Spleen (tissue), 13 donors: Measurements from ENCODE around the gene LAMC2. TPM values are rescaled to one million over a fixed set of nuclear protein-coding genes. Genes with fewer than 3 reads are reported as not detected.
A peak's percentile ranks its signal among the peaks of the same experiment; 100 is the strongest.

Experiments
- DNase-seq: peaks from one replicate; pipeline ENCODE4 v3.0.0-alpha.2; 2020
- H3K27ac ChIP-seq, 8 donors: fragments of 200-600 bp; sonication (generic) in 7 of 8; 1 replicate in 4 of 8; 2 replicates in 4 of 8; pipeline versions ENCODE4 v1.5.0 to v1.8.0; 2016 to 2021; ENCODE audit warnings: inconsistent platforms in 4 of 8, mild to moderate bottlenecking in 4 of 8, moderate library complexity in 1 of 8
- H3K27me3 ChIP-seq, 7 donors: fragments of 200-600 bp; sonication (generic) in 6 of 7; replicated peaks in 1 of 7; 1 replicate in 4 of 7; 2 replicates in 3 of 7; pipeline versions ENCODE4 v1.5.0 to v1.8.0; 2016 to 2021; ENCODE audit warnings: inconsistent platforms in 3 of 7, mild to moderate bottlenecking in 1 of 7
- H3K36me3 ChIP-seq, 6 donors: fragments of 200-600 bp; sonication (generic) in 5 of 6; 1 replicate in 4 of 6; 2 replicates in 2 of 6; pipeline versions ENCODE4 v1.5.0 to v1.8.0; 2016 to 2021; ENCODE audit warnings: inconsistent platforms in 2 of 6
- H3K4me1 ChIP-seq, 6 donors: fragments of 200-600 bp; sonication (generic) in 5 of 6; 1 replicate in 3 of 6; 2 replicates in 3 of 6; pipeline versions ENCODE4 v1.5.0 to v1.8.0; 2016 to 2021; ENCODE audit warnings: inconsistent platforms in 3 of 6
- H3K4me3 ChIP-seq, 8 donors: fragments of 200-600 bp; sonication (generic) in 7 of 8; 1 replicate in 4 of 8; 2 replicates in 4 of 8; pipeline versions ENCODE4 v1.5.0 to v1.8.0; 2016 to 2021; ENCODE audit warnings: inconsistent platforms in 4 of 8, mild to moderate bottlenecking in 4 of 8, moderate library complexity in 2 of 8
- H3K9me3 ChIP-seq, 8 donors: fragments of 200-600 bp; sonication (generic) in 7 of 8; 1 replicate in 4 of 8; 2 replicates in 4 of 8; pipeline versions ENCODE4 v1.5.0 to v1.8.0; 2016 to 2021; ENCODE audit warnings: inconsistent platforms in 4 of 8
- POLR2A ChIP-seq, 3 donors: fragments of 450-650 bp; IDR thresholded peaks; one replicate each; pipeline ENCODE4 v1.5.1; 2017; ENCODE audit warnings: antibody characterized with exemption in 3 of 3, mild to moderate bottlenecking in 1 of 3
- POLR2AphosphoS5 ChIP-seq, 3 donors: sonication (generic); formaldehyde crosslinking; IDR thresholded peaks; one replicate each; pipeline ENCODE4 v1.5.1; 2017; ENCODE audit warnings: antibody characterized with exemption in 3 of 3
- WGBS, 5 donors: extraction: QIAGEN DNeasy Blood & Tissue Kit in 3 of 5; methylation state at CpG; one replicate each; pipeline versions ENCODE4 v1.1.5 to v1.1.7; 2013 to 2018; 5-methylcytosine and 5-hydroxymethylcytosine counted together
- intact Hi-C: fragments of 100-400 bp; cut with DNase I; formaldehyde crosslinking; loops from one replicate; pipeline ENCODE4 v1.15.0; 2023; ENCODE audit warnings: low total_unique reads
- long read RNA-seq, 2 donors: transcript quantifications; one replicate each; lab custom pipeline, GENCODE V29; 2026
- polyA plus RNA-seq, 3 donors: library from polyadenylated mRNA; stranded (reverse); fragments of 200-250 nt; gene quantifications; one replicate each; pipeline ENCODE4 v1.2.1, GENCODE V29; 2013
- total RNA-seq, 7 donors: library from RNA; depleted of rRNA in 3 of 7; stranded (reverse); fragments of >200 nt in 3 of 7; fragmentation: NEBNext Ultra II Directional in 4 of 7; extraction: Animal tissue kit (Norgen Biotek cat#: 25700) in 4 of 7; gene quantifications; one replicate each; pipeline versions ENCODE4 v1.1.0 to v1.2.1, GENCODE V29; 2016 to 2021
- TF ChIP-seq, protein P1 (sequence below), 11 experiments: fragments of 200-600 bp in 7 of 11; fragments of 450-650 bp in 4 of 11; sonication (generic) in 4 of 11; IDR thresholded peaks in 8 of 11; conservative IDR thresholded peaks in 3 of 11; 1 replicate in 7 of 11; 2 replicates in 4 of 11; pipeline versions ENCODE4 v1.4.0 to v1.8.0; 2016 to 2021; ENCODE audit warnings: antibody characterized with exemption in 11 of 11, inconsistent platforms in 4 of 11, mild to moderate bottlenecking in 1 of 11
- donor health status: healthy with polysubstance abuse.
- donor health status: DM: no; HTN: no; CAD: no; lungs with moderate emphysema.
- donor health status: DM: no; HTN: no; CAD: no.
- donor health status: Bipolar disorder and iron deficiency.
- donor health status: healthy.
- donor health status: DM: no; HTN: no; CAD: no.
- donor health status: DM: yes; HTN: yes; CAD: no.

Gene LAMC2
- total RNA-seq (1 to 10 TPM in 2 of 7 donors, under 1 TPM in 4, not detected in 1; 0.13 to 1.4 (median 0.50) TPM), polyA plus RNA-seq (under 1 TPM; 0.67 to 0.82 (median 0.77) TPM)
- long read RNA-seq, donor 1, result 0 reads
- long read RNA-seq, donor 2, result 0 reads

GRCh38 chr1:183185941-183186490 lies at the start of gene LAMC2:
TSS of gene LAMC2 (plus strand) at chr1:183186264. CDS start at chr1:183186353, 89 bp downstream.
- peaks cover 0 to 30% (median 16%) of the 10 kb centered on the region in 7 donors for H3K27me3 ChIP-seq
- H3K4me1 ChIP-seq, result peaks cover 0 to 4% (median 2%) of the 10 kb centered on the region in 6 donors
- H3K36me3 ChIP-seq, result no peaks in the 10 kb centered on the region
- DNase-seq, result no peak
- no peak within 1 kb of the TSS for H3K27ac ChIP-seq
- WGBS, 5 donors, result 19 to 27% (median 21%) methylated on average over 23 to 30 of the region's 30 CpGs
- no peaks in the 10 kb centered on the region for H3K9me3 ChIP-seq
- H3K4me3 ChIP-seq, result peak within 1 kb of the TSS in 1 of 8 donors; percentile 27
- intact Hi-C loops, result no loop called here
- TF ChIP-seq POLR2AphosphoS5 (IDR thresholded peaks at IDR 0.05) (no peak), POLR2A (IDR thresholded peaks at IDR 0.05) (no peak)
- TF ChIP-seq, protein P1, sequence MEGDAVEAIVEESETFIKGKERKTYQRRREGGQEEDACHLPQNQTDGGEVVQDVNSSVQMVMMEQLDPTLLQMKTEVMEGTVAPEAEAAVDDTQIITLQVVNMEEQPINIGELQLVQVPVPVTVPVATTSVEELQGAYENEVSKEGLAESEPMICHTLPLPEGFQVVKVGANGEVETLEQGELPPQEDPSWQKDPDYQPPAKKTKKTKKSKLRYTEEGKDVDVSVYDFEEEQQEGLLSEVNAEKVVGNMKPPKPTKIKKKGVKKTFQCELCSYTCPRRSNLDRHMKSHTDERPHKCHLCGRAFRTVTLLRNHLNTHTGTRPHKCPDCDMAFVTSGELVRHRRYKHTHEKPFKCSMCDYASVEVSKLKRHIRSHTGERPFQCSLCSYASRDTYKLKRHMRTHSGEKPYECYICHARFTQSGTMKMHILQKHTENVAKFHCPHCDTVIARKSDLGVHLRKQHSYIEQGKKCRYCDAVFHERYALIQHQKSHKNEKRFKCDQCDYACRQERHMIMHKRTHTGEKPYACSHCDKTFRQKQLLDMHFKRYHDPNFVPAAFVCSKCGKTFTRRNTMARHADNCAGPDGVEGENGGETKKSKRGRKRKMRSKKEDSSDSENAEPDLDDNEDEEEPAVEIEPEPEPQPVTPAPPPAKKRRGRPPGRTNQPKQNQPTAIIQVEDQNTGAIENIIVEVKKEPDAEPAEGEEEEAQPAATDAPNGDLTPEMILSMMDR (IDR thresholded peaks at IDR 0.05 in 8 of 11, conservative IDR thresholded peaks at IDR 0.05 in 3 of 11), result no peak

DNA sequence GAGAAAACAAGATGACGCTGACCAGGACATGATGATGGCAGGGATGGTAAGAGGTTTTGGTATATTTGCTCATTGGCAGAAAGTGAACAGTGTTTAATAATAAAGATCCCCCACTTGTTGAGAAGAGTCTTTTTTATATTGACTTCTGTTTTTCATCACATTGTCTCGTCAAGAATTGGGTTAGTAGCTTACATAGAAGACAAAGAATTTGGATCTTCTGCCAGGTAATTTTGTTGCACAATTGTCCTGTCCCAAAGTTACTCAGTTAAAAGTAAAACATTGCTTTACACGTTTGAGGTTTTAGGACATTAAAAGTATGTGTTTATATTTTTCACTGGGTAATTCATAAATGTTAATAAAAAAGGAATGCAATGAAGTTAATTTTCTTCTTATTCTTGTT lies 48.3 kb upstream of the LAMC2 start:
- Histone ChIP-seq H3K4me1 (peaks cover 0 to 7% (median 0%) of the 10 kb centered on the region in 6 donors), H3K4me3 (no peak overlapping the region), H3K27me3 (no peaks in the 10 kb centered on the region), H3K27ac (no peak overlapping the region), H3K36me3 (peaks cover 0 to 86% (median 22%) of the 10 kb centered on the region in 6 donors), H3K9me3 (no peaks in the 10 kb centered on the region)
- intact Hi-C loops, result no loop called here
- WGBS, 5 donors, result 80 to 94% (median 87%) methylated on average over 3 of the region's 3 CpGs
- no peak for DNase-seq
- TF ChIP-seq POLR2AphosphoS5 (IDR thresholded peaks at IDR 0.05) (no peak), POLR2A (IDR thresholded peaks at IDR 0.05) (no peak)
- TF ChIP-seq, protein P1 (IDR thresholded peaks at IDR 0.05 in 8 of 11, conservative IDR thresholded peaks at IDR 0.05 in 3 of 11), result no peak

GRCh38 chr1:183138301-183138700 lies 47.8 kb upstream of the LAMC2 start:
- Histone ChIP-seq H3K4me1 (peaks cover 0 to 7% (median 0%) of the 10 kb centered on the region in 6 donors), H3K27me3 (no peaks in the 10 kb centered on the region), H3K36me3 (peaks cover 0 to 86% (median 19%) of the 10 kb centered on the region in 6 donors), H3K27ac (no peak overlapping the region), H3K4me3 (no peak overlapping the region), H3K9me3 (no peaks in the 10 kb centered on the region)
- no peak for DNase-seq
- intact Hi-C loops, result no loop called here
- WGBS, 5 donors, result 61 to 76% (median 66%) methylated on average over 4 of the region's 4 CpGs
- TF ChIP-seq POLR2A (IDR thresholded peaks at IDR 0.05) (no peak), POLR2AphosphoS5 (IDR thresholded peaks at IDR 0.05) (no peak)
- TF ChIP-seq, protein P1 (IDR thresholded peaks at IDR 0.05 in 8 of 11, conservative IDR thresholded peaks at IDR 0.05 in 3 of 11), result no peak

DNA sequence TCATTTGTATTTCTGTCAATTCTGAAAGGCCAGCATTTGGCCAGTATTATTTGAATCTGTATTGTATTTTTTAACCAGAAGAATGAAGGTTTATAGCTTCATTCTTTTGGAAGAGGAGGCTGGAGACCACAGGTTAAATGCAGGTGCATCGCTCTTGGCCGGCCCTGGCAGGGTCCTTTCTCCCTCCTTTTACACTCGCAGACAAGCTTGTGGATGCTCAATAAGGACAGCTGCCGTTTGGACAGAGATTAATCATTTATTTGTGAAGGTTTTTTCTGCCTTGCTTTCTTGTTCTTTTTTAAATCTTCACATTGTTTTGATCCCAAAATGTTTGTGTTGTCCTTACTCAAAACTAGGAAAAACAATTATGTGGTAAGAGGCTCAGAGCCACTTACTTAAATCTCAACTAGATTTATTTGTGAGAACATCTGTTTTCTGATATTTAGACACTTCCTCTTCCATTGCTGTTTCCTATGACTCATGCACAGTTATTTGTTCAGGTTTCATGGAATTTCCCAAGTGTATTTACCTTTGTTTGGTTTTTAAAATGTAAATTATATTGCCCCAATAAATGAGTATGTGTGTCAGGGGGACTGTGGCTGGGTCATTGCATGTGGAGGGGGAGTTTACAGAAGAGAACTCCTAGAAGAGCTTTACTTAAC lies 46.7 kb upstream of the LAMC2 start:
- H3K9me3 ChIP-seq, result no peaks in the 10 kb centered on the region
- no peak for DNase-seq
- TF ChIP-seq POLR2AphosphoS5 (IDR thresholded peaks at IDR 0.05) (no peak), POLR2A (IDR thresholded peaks at IDR 0.05) (no peak)
- no peaks in the 10 kb centered on the region for H3K27me3 ChIP-seq
- 82 to 93% (median 88%) methylated on average over 4 of the region's 4 CpGs for WGBS, 5 donors
- no peak overlapping the region for H3K4me3 ChIP-seq
- intact Hi-C loops, result no loop called here
- H3K27ac ChIP-seq, result no peak overlapping the region
- H3K36me3 ChIP-seq, result peaks cover 0 to 75% (median 15%) of the 10 kb centered on the region in 6 donors
- peaks cover 0 to 9% (median 0%) of the 10 kb centered on the region in 6 donors for H3K4me1 ChIP-seq
